Ovary (tissue), 3 donors: Measurements from ENCODE around the gene KCTD13.

Experiments
- CTCF ChIP-seq, 3 donors: fragments of 450-650 bp in 2 of 3; fragments of 200-600 bp in 1 of 3; IDR thresholded peaks; one replicate each; pipeline versions ENCODE4 v1.5.1 to v1.8.0; 2016 to 2022; ENCODE audit warnings: antibody characterized with exemption in 3 of 3, mild to moderate bottlenecking in 1 of 3
- EP300 ChIP-seq: sonication (generic); formaldehyde crosslinking; IDR thresholded peaks from one replicate; pipeline ENCODE4 v1.6.1; 2017; ENCODE audit warnings: antibody characterized with exemption
- POLR2A ChIP-seq: fragments of 450-650 bp; IDR thresholded peaks from one replicate; pipeline ENCODE4 v1.6.1; 2017; ENCODE audit warnings: antibody characterized with exemption, mild to moderate bottlenecking, moderate library complexity
- donor health status: DM: no; HTN: no; CAD: no.

GRCh38 chr16:29898135-29898803 is 27.8 kb downstream of the KCTD13 start:
- no peak for TF ChIP-seq POLR2A
- TF ChIP-seq CTCF (IDR thresholded peaks at IDR 0.05), result no peak
- no peak for TF ChIP-seq EP300
